ENCODE data around the gene PPY. TPM values are rescaled to one million over a fixed set of nuclear protein-coding genes. Genes with fewer than 3 reads are reported as not detected.

Gene PPY
- total RNA-seq, 4 donors from 2014 or later = not detected

- no peak for DNase-seq (ENCODE audit: low spot score in 2 of 2)
- WGBS, 2 donors = 68 to 81% methylated on average over 6 of the region's 6 CpGs
- no peak overlapping the region for H3K4me3 ChIP-seq (ENCODE audit: low read depth, poor library complexity, severe bottlenecking)
- intact Hi-C loops (cut with DNase I; ENCODE audit: low total_unique reads) = no loop called here
- TF ChIP-seq POLR2A (IDR thresholded peaks at IDR 0.05) (no peak), CTCF (IDR thresholded peaks at IDR 0.05) (no peak)
These were observed 3.5 kb downstream of the PPY start for GRCh38 chr17:43938838-43939182.

DNA sequence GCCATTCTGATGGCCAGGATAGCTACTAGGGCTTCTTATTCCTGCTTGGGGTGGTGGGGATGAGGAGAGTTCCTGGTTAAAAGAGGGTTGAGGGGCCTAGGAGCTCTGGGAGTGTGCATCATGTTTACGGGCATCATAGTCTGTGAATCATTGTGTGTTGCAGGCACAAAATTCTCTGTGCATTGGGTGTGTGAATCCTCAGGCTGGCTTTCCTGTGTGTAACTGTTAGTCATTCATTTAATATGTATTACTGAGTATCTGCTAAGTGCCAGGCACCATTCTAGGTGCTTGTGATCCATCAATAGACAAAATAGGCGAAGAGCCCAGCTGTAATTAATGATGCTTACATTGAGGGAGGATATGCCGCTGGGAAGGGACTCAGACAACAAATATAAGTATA is 5.8 kb downstream of the PPY start:
- intact Hi-C loops (cut with DNase I; ENCODE audit: low total_unique reads) = no loop called here
- TF ChIP-seq CTCF (IDR thresholded peaks at IDR 0.05) = no peak
- TF ChIP-seq POLR2A (IDR thresholded peaks at IDR 0.05) = no peak
- 89 to 98% methylated on average over 3 of the region's 3 CpGs for WGBS, 2 donors
- no peak overlapping the region for H3K4me3 ChIP-seq (ENCODE audit: low read depth, poor library complexity, severe bottlenecking)
- DNase-seq (ENCODE audit: low spot score in 2 of 2) = no peak

GRCh38 chr17:43935926-43936261 is 6.4 kb downstream of the PPY start:
- DNase-seq (ENCODE audit: low spot score in 2 of 2) = no peak
- 88 to 93% methylated on average over 6 of the region's 6 CpGs for WGBS, 2 donors
- no peak overlapping the region for H3K4me3 ChIP-seq (ENCODE audit: low read depth, poor library complexity, severe bottlenecking)
- intact Hi-C loops (cut with DNase I; ENCODE audit: low total_unique reads) = no loop called here
- TF ChIP-seq POLR2A (IDR thresholded peaks at IDR 0.05) (no peak), CTCF (IDR thresholded peaks at IDR 0.05) (no peak)

- TF ChIP-seq CTCF (IDR thresholded peaks at IDR 0.05) = no peak
These were observed 6.9 kb downstream of the PPY start for GRCh38 chr17:43935204-43935925.

GRCh38 chr17:43932923-43933322 is 9.4 kb downstream of the PPY start:
- no peak overlapping the region for H3K4me3 ChIP-seq (ENCODE audit: low read depth, poor library complexity, severe bottlenecking)
- intact Hi-C loops (cut with DNase I; ENCODE audit: low total_unique reads) = no loop called here
- DNase-seq (ENCODE audit: low spot score in 2 of 2) = no peak
- TF ChIP-seq CTCF (IDR thresholded peaks at IDR 0.05) = no peak
- no peak for TF ChIP-seq POLR2A (IDR thresholded peaks at IDR 0.05)
- WGBS, 2 donors = 91 to 96% methylated on average over 4 of the region's 4 CpGs

More at GRCh38 chr17:43935204-43935925, 6.9 kb downstream of the PPY start:
- H3K4me3 ChIP-seq (ENCODE audit: low read depth, poor library complexity, severe bottlenecking) = no peak overlapping the region
- 78 to 87% methylated on average over 5 of the region's 5 CpGs for WGBS, 2 donors
- intact Hi-C loops (cut with DNase I; ENCODE audit: low total_unique reads) = no loop called here
- DNase-seq (ENCODE audit: low spot score in 2 of 2) = no peak

DNA sequence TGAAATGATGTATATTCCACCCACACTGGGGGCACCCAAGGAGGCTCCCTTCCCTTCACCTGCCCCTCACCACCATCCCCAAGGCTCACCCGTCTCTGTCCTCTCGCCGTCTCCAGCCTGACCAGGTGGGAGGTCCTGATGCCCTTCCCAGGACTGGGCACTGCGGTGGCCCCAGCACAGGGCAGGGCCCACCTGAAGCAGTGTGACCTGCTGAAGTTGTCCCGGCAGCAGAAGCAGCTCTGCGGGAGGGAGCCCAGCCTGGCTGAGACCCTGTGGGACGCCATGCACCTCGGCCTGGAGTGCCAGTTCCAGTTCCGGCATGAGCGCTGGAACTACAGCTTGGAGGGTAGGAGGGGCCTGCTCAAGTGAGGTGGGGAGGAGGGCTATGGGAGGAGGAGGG is 9.9 kb downstream of the PPY start:
- TF ChIP-seq POLR2A (IDR thresholded peaks at IDR 0.05) (no peak), CTCF (IDR thresholded peaks at IDR 0.05) (no peak)
- 87 to 90% methylated on average over 8 to 10 of the region's 10 CpGs for WGBS, 2 donors

More for the DNA sequence above, 9.9 kb downstream of the PPY start:
- intact Hi-C loops (cut with DNase I; ENCODE audit: low total_unique reads) = no loop called here
- no peak overlapping the region for H3K4me3 ChIP-seq (ENCODE audit: low read depth, poor library complexity, severe bottlenecking)
- no peak for DNase-seq (ENCODE audit: low spot score in 2 of 2)

Data from lower leg skin (tissue), 4 donors.